ENCODE measurements around the gene PCNX1. TPM values are rescaled to one million over a fixed set of nuclear protein-coding genes. Genes with fewer than 3 reads are reported as not detected.
A peak's percentile ranks its signal among the peaks of the same experiment; 100 is the strongest.
"Not testable (repeated sequence)": the region's sequence is repeated elsewhere in the genome, so short reads cannot be mapped to it uniquely, and the experiment has no call there.

Gene PCNX1
- 25.4 TPM in 2 replicates for total RNA-seq (2014; rRNA removed; shearing (Covaris generic); ENCODE audit: low replicate concordance)

DNA sequence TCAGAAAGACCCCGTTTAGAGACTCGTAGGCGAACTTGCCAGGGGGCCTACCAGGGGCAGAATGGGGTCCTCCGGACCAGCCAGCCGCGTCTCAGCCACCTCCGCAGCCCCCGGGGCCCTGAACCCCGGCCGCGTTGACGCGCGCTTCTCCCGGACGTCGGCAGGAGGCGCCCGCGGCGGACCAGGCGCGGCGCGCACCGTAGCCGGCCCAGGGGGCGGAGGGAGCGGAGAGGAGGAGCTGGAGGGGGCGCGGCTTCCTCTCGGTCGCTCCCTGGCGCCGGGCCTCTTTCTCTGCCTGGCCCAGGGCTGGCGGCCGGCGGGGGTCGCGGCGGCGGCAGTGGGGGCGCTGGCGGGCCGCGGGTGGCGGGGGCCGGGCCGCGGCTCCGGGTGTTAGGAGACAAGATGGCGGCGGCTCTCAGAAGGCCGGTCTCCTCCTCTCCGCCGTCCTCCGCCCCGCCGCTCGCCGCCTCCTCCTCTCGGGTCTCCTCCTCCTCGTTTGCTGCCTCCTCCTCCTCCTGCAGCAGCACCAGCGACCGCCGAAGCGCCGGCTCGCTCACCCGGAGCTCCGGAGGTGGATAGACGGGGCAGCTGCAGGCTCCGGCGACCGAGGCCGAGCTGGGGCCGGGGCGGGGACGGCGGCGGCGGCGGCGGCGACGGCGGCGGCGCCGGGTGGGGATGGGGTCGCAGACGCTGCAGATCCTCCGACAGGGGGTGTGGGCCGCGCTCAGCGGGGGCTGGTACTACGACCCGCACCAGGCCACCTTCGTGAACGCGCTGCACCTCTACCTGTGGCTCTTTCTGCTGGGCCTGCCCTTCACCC lies at the start of gene PCNX1:
TSS of gene PCNX1 (plus strand) at position 284 of the 820 bp plus-strand sequence. CDS start at position 676, 392 bp downstream.
- Histone ChIP-seq H3K4me3 (peak within 1 kb of the TSS; percentile 79), H3K9me3 (no peaks in the 10 kb centered on the region), H3K36me3 (no peaks in the 10 kb centered on the region), H3K27me3 (no peaks in the 10 kb centered on the region)
- peak; percentile 82 for DNase-seq

DNA sequence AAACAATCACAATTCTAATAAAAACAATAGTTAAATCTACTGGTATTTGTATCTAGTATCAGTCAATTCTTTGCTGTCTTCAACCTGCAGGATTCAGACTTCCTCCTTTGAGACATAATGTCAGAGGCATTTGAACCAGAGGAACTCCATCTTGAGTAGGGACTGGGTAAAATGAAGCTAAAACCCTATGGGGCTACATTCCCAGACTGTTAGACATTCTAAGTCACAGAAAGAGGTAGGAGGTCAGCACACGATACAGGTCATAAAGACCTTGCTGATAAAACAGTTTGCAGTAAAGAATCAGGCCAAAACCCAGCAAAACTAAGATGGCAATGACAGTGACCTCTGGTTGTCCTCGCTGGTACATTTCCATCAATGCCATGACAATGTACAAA lies 49.8 kb upstream of the PCNX1 start:
- no peaks in the 10 kb centered on the region for H3K9me3 ChIP-seq
- H3K36me3 ChIP-seq = no peaks in the 10 kb centered on the region
- no peaks in the 10 kb centered on the region for H3K27me3 ChIP-seq
- H3K4me3 ChIP-seq = no peak overlapping the region
- no peak for DNase-seq

DNA sequence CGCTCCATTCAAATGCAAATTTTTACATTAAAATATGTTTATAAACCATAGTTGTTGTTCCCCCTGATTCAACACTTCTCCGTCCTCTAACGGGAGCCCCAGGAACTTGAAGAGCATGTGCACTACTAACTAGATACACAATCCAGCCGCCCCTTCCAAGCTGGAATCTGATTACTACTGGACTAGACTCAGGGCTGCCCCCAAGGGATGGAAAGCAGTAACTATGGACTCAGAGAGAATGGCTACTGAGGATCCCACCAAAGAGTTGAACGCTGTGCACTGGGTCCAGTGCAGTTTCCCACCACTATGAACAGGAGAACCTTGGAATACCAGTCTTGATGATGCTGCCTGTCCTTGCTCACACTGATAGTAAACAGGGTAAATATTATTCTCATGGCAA lies 48.6 kb upstream of the PCNX1 start:
- H3K36me3 ChIP-seq = no peaks in the 10 kb centered on the region
- no peaks in the 10 kb centered on the region for H3K27me3 ChIP-seq
- no peak for DNase-seq
- no peaks in the 10 kb centered on the region for H3K9me3 ChIP-seq
- no peak overlapping the region for H3K4me3 ChIP-seq

DNA sequence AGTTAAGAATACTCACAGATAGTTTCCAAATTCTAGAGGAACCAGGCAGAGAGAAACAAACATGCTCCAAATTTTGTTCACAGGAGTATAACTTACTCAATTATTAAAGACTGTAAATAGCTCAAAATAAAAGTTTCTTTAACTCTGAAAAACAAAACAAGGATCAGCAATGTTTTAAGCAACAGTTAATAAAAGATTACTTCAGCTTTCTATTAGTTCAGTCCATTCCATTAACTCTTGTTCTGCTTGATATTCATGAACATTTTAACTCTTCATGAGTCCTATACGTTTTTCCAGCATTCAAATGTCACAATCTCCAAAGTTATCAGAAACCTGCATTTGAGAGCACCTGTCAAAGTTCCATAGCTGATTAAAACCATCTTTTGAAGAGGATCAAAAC lies 40.3 kb upstream of the PCNX1 start:
- not testable (repeated sequence) for H3K27me3 ChIP-seq, H3K4me3 ChIP-seq, H3K36me3 ChIP-seq, H3K9me3 ChIP-seq, DNase-seq

DNA sequence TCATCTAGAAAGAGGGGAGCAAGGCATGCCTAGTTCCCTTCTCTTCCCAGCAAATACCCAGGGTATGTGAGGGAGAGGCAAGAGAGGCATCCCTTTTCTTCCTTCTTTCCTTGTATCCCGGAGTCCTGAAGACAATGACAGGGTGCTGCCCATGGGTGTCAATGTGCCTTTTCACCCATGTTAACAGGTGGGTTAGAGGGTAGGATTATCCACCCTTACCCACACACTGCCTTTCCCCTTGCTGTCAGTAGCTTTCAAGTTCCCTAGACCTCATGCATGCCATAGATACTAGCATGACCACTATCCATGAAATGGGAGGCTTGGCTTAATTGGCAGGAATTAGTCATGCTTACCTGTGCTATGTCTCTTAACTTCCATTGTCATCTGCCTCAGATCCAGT lies 36.3 kb upstream of the PCNX1 start:
- DNase-seq = no peak
- no peak overlapping the region for H3K4me3 ChIP-seq
- H3K9me3 ChIP-seq = no peaks in the 10 kb centered on the region
- no peaks in the 10 kb centered on the region for H3K27me3 ChIP-seq
- no peaks in the 10 kb centered on the region for H3K36me3 ChIP-seq

DNA sequence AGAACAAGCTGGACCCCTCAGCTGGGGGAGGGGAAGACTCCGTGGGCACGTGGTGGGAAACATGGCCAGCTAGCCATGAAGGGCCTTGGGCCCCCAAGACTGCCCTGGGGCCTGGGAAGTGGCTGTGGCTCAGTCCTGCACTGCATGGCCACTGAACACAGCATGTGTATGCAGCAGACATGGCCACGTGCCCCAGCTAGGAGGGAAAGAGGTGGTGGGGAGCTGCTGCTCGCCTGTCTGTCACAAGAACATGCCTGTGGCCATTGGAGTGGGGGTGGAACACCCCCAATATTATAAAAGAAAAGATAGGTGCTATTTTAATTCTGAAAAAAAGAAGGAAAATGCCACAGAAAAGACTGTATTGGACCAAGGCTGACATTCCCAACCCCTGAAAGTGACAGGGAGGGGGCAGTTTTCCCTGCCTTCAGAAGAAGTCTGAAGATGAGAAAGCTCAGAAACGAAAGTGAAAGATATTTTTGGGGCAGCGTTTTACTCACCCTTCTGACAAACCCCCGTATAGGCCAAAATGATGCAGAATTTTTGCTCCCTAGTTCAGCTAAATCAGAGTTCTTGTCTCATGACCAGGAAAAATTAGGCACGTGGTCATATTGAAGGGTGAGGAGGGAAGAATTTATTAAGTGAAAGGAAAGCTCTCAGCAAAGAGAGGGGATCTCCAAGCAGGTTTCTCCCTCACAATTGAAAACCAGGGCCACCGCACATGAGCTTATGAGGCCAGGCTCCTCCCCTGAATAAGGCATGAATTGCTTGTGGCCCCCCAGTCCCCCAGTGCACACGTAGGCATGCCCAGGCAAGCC lies 35.2 kb upstream of the PCNX1 start:
- no peaks in the 10 kb centered on the region for H3K27me3 ChIP-seq
- H3K9me3 ChIP-seq = no peaks in the 10 kb centered on the region
- no peak overlapping the region for H3K4me3 ChIP-seq
- no peaks in the 10 kb centered on the region for H3K36me3 ChIP-seq
- DNase-seq = no peak

DNA sequence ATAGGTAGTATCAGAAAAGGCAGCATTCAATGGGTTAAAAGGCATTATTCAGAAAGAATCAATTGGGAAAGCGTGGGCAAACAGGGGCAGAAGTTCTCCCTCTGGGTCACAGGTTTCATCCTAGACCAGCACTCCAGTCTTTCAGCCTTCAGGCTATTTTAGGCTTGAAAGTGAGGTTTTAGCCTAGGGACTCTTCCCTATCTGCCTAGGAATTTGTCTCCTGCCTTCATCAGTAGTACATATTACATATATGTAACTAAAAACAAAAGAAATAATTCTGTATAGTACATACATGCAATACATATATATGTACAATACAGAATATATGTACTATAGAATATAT lies 34.6 kb upstream of the PCNX1 start:
- Histone ChIP-seq H3K36me3 (no peaks in the 10 kb centered on the region), H3K9me3 (no peaks in the 10 kb centered on the region), H3K27me3 (no peaks in the 10 kb centered on the region), H3K4me3 (no peak overlapping the region)
- DNase-seq = no peak

DNA sequence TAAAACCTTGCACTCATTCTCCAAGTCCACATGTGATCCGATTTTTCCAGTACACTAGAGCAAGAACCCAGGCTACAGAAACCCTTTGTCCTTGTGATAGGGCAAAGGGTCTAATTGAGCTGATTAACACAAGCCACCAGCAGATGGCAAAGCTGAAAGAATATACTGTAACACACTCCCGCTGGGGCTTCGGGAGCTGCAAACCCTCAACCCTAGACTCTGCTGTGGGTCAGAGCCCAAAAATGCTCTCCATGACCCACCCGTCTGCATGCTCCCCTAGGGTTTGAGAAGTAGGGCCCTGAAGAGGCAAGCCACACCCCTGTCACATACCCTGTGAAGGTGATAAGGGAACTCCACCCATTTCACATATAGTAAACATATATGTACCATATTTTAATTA lies 33.6 kb upstream of the PCNX1 start:
- Histone ChIP-seq H3K9me3 (no peaks in the 10 kb centered on the region), H3K36me3 (no peaks in the 10 kb centered on the region), H3K27me3 (no peaks in the 10 kb centered on the region), H3K4me3 (no peak overlapping the region)
- DNase-seq = no peak

DNA sequence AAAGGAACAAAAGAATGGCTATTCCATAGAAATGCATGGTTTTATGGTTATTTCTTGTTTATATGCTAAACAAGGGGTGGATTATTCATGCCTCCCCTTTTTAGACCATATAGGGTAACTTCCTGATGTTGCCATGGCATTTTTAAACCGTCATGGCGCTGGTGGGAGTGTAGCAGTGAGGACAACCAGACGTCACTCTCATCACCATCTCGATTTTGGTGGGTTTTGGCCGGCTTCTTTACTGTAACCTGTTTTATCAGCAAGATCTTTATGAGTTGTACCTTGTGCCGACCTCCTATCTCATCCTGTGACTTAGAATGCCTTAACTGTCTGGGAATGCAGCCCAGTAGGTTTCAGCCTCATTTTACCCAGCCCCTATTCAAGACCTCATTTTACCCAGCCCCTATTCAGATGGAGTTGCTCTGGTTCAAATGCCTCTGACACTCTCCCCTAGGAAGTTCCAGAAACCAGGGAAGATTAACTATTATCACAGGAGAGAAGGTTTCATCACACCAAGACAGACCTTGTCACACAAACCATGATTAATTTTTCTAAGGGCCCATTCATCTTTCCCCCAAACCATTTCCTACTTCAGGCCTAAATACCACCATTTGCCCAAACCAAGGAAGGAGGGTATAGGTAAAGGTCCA lies 31.3 kb upstream of the PCNX1 start:
- H3K9me3 ChIP-seq, H3K4me3 ChIP-seq, H3K27me3 ChIP-seq, DNase-seq, H3K36me3 ChIP-seq: not testable (repeated sequence)

DNA sequence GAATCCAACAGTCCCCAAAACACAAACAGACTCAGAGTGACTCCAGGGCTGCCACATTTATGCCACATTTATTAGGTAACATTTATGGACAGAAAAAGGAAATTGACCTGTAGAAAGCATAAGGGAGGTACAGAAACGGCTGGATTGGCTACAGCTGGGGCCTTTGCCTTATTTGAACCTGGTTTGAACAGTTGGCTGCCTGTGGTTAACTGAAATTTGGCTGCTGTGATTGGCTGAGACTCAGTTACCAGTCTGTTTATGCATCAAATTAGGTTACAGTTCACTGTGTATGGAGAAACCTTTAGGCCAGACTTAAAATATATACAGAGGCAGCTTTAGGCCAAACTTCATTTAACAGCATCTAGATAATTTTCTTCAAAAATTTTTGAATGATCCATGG lies 27.8 kb upstream of the PCNX1 start:
- H3K27me3 ChIP-seq = no peaks in the 10 kb centered on the region
- no peaks in the 10 kb centered on the region for H3K36me3 ChIP-seq
- no peaks in the 10 kb centered on the region for H3K9me3 ChIP-seq
- DNase-seq = no peak
- H3K4me3 ChIP-seq = no peak overlapping the region

DNA sequence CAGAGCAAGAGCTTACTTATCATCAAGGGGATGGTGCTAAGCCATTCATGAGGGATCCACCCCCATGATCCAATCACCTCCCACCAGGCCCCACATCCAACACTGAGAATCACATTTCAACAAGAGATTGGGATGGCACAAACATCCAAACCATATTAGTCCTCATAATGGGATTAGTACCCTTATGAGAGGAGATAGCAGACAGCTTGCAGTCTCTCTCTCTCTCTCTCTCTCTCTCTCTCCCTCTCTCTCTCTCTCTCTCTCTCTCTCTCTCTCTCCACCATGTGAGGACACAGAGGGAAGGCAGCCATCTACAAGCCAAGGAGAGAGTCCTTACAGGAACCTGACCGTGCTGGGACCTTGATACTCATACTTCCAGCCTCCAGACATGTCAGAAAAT lies 26.4 kb upstream of the PCNX1 start:
- not testable (repeated sequence) for H3K27me3 ChIP-seq, H3K36me3 ChIP-seq, DNase-seq, H3K9me3 ChIP-seq, H3K4me3 ChIP-seq

DNA sequence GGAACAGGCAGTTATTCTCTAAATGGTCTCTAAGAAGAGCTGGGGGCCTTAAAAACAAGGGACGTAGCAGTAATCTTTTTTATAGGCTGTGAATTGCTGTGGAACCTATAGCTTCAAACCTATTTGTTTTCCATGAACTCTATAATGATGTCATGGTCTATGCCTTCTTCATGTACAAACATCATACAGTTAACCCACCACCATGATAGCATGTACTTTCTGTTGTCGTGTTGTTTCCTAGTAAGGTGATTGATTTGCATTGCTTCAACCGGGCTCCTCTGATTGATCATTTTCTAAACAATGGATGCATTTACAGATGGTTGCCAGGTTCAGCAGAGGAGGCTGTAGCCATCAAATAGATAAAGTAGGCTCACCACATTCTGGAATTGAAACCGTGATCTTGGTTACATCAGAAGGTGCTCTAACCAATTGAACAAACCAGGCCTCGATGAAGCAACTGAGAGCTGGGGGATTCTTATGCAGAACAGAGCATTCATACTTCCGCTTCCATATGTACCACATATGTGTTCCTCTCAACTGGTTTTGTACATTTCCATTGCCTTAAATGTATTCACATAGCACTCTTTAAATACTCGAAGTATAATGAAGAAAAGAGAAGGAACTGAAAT lies 25.6 kb upstream of the PCNX1 start:
- DNase-seq = no peak
- Histone ChIP-seq H3K36me3 (no peaks in the 10 kb centered on the region), H3K27me3 (no peaks in the 10 kb centered on the region), H3K9me3 (no peaks in the 10 kb centered on the region), H3K4me3 (no peak overlapping the region)

DNA sequence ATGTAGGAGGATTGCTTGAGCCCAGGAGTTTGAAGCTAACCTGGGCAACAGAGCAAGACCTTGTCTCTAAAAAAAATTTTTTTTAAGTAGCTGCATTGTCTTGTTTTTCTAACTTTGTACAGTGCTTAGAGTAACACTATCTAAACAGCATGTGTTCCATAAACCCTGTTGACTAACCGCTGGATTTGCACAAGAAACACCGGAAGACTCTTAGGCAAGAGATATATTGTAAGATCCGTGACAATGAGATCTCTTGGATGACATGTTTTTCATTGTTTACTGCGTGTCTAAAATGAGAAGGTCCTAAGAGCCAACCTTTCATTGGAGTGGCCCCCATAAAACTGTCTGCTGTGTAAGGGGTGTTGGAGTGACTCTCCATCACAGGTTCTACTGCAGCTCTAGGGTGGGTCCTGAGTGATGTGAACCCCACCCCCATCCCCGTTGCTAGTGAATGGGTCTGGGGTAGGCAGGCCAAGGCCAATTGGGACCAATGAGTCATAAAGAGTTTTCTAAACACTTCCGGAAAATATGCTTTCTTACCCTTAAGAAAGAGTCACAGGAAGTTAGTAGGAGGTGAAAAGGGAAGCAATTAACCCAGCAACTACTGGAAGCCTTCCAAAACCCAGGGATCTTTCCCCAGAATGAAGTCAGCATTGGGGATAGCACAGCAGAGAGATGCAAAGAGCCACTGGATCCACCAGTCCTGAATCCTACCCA lies 24.3 kb upstream of the PCNX1 start:
- no peaks in the 10 kb centered on the region for H3K27me3 ChIP-seq
- H3K9me3 ChIP-seq = no peaks in the 10 kb centered on the region
- DNase-seq = peak; percentile 14
- no peak overlapping the region for H3K4me3 ChIP-seq
- H3K36me3 ChIP-seq = no peaks in the 10 kb centered on the region

DNA sequence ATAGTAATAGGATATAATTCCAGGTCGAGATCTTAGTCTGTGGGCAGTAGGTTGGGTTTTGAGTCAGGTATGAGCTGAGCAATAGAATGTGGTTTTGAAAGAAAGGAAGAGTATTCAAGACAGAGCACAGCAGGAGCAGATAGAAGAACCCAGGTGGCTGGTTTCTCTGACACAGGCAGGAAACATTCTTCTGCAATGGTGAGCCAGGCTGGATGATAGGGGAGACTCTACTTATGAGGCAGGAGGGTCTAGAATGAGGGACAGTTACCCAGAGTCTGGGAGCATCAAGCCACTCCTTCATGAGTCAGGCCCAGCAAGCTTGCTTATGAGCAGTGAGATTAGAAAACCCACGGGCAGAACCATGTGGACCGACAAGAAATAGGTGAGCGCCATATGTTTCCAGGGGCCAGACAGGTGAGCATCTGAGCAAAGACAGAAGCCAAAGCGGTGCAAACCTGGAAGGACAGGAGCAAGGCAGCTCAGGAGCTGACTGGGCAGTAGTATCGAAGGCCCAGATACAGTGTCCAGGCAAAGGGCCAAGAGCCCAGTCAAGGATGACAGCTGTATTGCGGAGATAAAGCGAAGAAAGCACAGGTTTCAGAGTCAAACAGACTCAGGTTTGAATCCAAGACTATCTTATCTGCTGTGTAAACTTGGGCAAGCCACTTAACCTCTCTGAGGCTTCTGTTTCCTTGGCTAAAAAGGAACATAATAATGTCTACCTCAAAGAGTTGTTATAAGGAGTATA lies 22.5 kb upstream of the PCNX1 start:
- H3K36me3 ChIP-seq = no peaks in the 10 kb centered on the region
- no peak overlapping the region for H3K4me3 ChIP-seq
- no peaks in the 10 kb centered on the region for H3K9me3 ChIP-seq
- DNase-seq = no peak
- no peaks in the 10 kb centered on the region for H3K27me3 ChIP-seq

DNA sequence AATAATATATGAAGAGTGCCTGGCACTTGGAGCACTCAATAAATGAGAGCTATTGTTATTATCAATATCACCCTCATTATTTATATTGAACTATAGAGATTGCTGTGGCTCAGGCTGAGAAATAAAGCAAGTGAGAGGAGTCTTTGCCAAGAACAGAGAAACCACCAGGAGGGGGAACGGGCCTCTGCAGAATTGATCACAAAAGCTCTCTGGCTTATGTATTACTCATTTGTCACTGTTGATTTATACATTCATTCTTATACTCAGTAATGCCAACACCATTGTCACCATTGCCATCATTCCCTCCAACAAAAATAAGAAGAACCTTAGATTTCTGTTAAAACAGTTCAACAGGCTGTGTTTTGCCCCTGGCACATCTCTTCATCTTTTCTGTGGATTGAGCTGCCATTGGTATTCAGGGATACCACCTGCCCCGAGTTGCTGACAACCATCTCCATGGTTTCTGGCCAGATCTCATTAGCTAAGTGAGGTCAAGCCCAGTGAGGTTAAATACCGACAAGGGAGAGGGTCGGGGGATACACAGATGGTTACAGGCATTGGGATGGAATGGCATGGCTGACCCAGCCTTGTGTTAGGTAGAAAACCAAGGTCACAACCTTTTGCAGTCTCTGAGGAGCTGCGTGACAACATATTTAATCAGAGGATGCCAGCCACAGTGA lies 21.8 kb upstream of the PCNX1 start:
- DNase-seq = no peak
- Histone ChIP-seq H3K36me3 (no peaks in the 10 kb centered on the region), H3K4me3 (no peak overlapping the region)

More for the DNA sequence above, 21.8 kb upstream of the PCNX1 start:
- Histone ChIP-seq H3K9me3 (no peaks in the 10 kb centered on the region), H3K27me3 (no peaks in the 10 kb centered on the region)

Measured in MG63 (cell line).